CD14-positive monocyte (primary cell): Measurements from ENCODE around the gene CACNA1C. TPM values are rescaled to one million over a fixed set of nuclear protein-coding genes. Genes with fewer than 3 reads are reported as not detected.

Experiments used
- DNase-seq, 3 donors: peaks; one replicate each; pipeline ENCODE4 v3.0.0-alpha.2; 2011 to 2022
- H2AFZ ChIP-seq: 2 replicates; pipeline ENCODE4 v1.6.0; 2012; ENCODE audit warnings: mild to moderate bottlenecking, low read depth, low read length, inconsistent platforms; ENCODE audit not compliant: insufficient read depth, poor library complexity, severe bottlenecking
- H3K27ac ChIP-seq, 2 donors: 1 replicate in 1 of 2; 2 replicates in 1 of 2; pipeline ENCODE4 v1.5.1; 2012 to 2013; ENCODE audit warnings: low read length in 2 of 2, control low read depth in 1 of 2, inconsistent platforms in 1 of 2, low read depth in 1 of 2, mild to moderate bottlenecking in 1 of 2
- H3K27me3 ChIP-seq, 2 donors: one replicate each; pipeline versions ENCODE4 v1.6.0 to v1.6.1; 2011 to 2013; ENCODE audit warnings: low read length in 2 of 2; ENCODE audit not compliant: control insufficient read depth in 2 of 2, insufficient read depth in 2 of 2
- H3K36me3 ChIP-seq, 2 donors: replicated peaks in 1 of 2; 1 replicate in 1 of 2; 2 replicates in 1 of 2; pipeline versions ENCODE4 v1.5.1 to v1.6.1; 2012 to 2013; ENCODE audit warnings: low read length in 2 of 2, control low read depth in 1 of 2, inconsistent platforms in 1 of 2, mild to moderate bottlenecking in 1 of 2; ENCODE audit not compliant: insufficient read depth in 2 of 2, control insufficient read depth in 1 of 2
- H3K4me1 ChIP-seq, 2 donors: 1 replicate in 1 of 2; 2 replicates in 1 of 2; pipeline versions ENCODE4 v1.5.1 to v1.6.1; 2012 to 2013; ENCODE audit warnings: low read length in 2 of 2, control low read depth in 1 of 2, inconsistent platforms in 1 of 2, mild to moderate bottlenecking in 1 of 2, moderate library complexity in 1 of 2; ENCODE audit not compliant: insufficient read depth in 2 of 2, control insufficient read depth in 1 of 2
- H3K4me2 ChIP-seq: replicated peaks from 2 replicates; pipeline ENCODE3; 2012; ENCODE audit warnings: low read length, moderate library complexity, mild to moderate bottlenecking; ENCODE audit not compliant: poor library complexity, severe bottlenecking; ENCODE audit errors: extremely low read depth
- H3K4me3 ChIP-seq, 3 experiments: fragments of 200-600 bp in 1 of 3; sonication (generic) in 1 of 3; replicated peaks in 1 of 3; 1 replicate in 2 of 3; 2 replicates in 1 of 3; pipeline ENCODE4 v1.5.1; 2011 to 2013; ENCODE audit warnings: low read length in 3 of 3, mild to moderate bottlenecking in 3 of 3, control low read depth in 2 of 3, low read depth in 2 of 3, inconsistent platforms in 1 of 3, moderate library complexity in 1 of 3
- H3K79me2 ChIP-seq: 2 replicates; pipeline ENCODE4 v1.6.0; 2012; ENCODE audit warnings: mild to moderate bottlenecking, control low read depth, inconsistent platforms, low read length, moderate library complexity; ENCODE audit not compliant: insufficient read depth
- H3K9ac ChIP-seq: 2 replicates; pipeline ENCODE4 v1.6.0; 2017; ENCODE audit warnings: low read length, mild to moderate bottlenecking; ENCODE audit not compliant: insufficient read depth, poor library complexity, severe bottlenecking
- H3K9me3 ChIP-seq, 2 donors: replicated peaks in 1 of 2; 1 replicate in 1 of 2; 2 replicates in 1 of 2; pipeline versions ENCODE4 v1.5.1 to v1.6.1; 2012 to 2013; ENCODE audit warnings: low read length in 2 of 2, control low read depth in 1 of 2; ENCODE audit not compliant: control insufficient read depth in 1 of 2, insufficient read depth in 1 of 2
- H4K20me1 ChIP-seq: 2 replicates; pipeline ENCODE4 v1.6.0; 2012; ENCODE audit warnings: mild to moderate bottlenecking, low read length, control low read depth, moderate library complexity; ENCODE audit not compliant: insufficient read depth
- H3K27ac Mint-ChIP-seq, 7 donors: one replicate each; pipeline ENCODE4 v1.8.0; 2020; ENCODE audit warnings: mild to moderate bottlenecking in 7 of 7, mixed read lengths in 7 of 7, moderate library complexity in 6 of 7, inconsistent platforms in 2 of 7
- H3K27me3 Mint-ChIP-seq, 3 donors: one replicate each; pipeline ENCODE4 v1.8.0; 2021 to 2022; ENCODE audit warnings: low read depth in 3 of 3, mild to moderate bottlenecking in 3 of 3, mixed read lengths in 3 of 3, moderate library complexity in 3 of 3, inconsistent platforms in 1 of 3
- H3K36me3 Mint-ChIP-seq, 2 donors: one replicate each; pipeline ENCODE4 v1.8.0; 2020; ENCODE audit warnings: mixed read lengths in 2 of 2, inconsistent platforms in 1 of 2, mild to moderate bottlenecking in 1 of 2
- H3K4me1 Mint-ChIP-seq: one replicate; pipeline ENCODE4 v1.8.0; 2020; ENCODE audit warnings: mild to moderate bottlenecking, mixed read lengths
- H3K4me3 Mint-ChIP-seq, 2 donors: one replicate each; pipeline ENCODE4 v1.8.0; 2020; ENCODE audit warnings: mild to moderate bottlenecking in 2 of 2, mixed read lengths in 2 of 2, moderate library complexity in 1 of 2
- H3K9me3 Mint-ChIP-seq, 7 donors: one replicate each; pipeline ENCODE4 v1.8.0; 2020 to 2022; ENCODE audit warnings: mixed read lengths in 7 of 7, mild to moderate bottlenecking in 6 of 7, moderate library complexity in 6 of 7, inconsistent platforms in 2 of 7
- WGBS: methylation state at CpG from one replicate; pipeline ENCODE4 v1.1.5; 2013; ENCODE audit warnings: missing lambda C conversion rate; ENCODE audit not compliant: insufficient coverage; 5-methylcytosine and 5-hydroxymethylcytosine counted together
- intact Hi-C, 2 donors: fragments of 100-400 bp; cut with micrococcal nuclease; formaldehyde crosslinking; loops; one replicate each; pipeline versions ENCODE4 v1.15.0 to v1.15.1; 2023
- polyA plus RNA-seq, 3 donors: library from polyadenylated mRNA; depleted of rRNA in 1 of 3; unstranded in 2 of 3; stranded (reverse) in 1 of 3; fragments of 300-500 nt in 2 of 3; fragments of >200 nt in 1 of 3; fragmentation: Illumina TruSeq in 2 of 3; gene quantifications; 1 replicate in 2 of 3; 2 replicates in 1 of 3; pipeline ENCODE4 v1.2.3, GENCODE V29; 2012 to 2021
- TF ChIP-seq, protein P1 (sequence below): fragments of 200-600 bp; IDR thresholded peaks from one replicate; pipeline ENCODE4 v1.8.0; 2022; ENCODE audit warnings: antibody characterized with exemption, mild to moderate bottlenecking

CACNA1C gene
- polyA plus RNA-seq, 3 donors = not detected

DNA sequence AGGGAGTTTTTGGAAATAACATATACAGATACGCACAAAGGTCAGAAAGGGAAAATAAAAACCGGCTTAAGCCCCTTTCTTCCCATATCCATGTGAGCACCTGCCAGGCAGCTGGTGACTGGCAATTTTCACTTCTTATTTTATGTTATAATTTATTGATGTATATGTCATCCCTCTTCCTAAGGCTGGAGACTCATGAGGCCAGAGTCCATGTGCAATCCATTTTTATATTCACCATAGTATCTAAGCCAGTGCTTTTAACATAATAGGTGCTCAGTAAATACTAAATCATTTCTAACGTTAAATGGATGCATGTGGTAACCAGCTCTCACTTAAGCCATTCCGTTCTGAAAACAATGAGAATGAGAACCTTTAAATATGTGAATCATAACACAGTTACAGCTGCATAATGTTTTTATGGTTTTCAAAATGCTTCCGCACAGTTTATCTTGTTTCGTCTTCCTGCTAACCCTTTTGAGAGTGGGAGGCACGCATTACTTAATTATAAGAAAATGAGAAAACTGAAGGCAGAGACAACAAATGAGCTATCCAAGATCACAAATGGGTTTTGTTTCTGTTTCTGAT lies 178.3 kb downstream of the CACNA1C start:
- no peaks in the 10 kb centered on the region for H3K36me3 Mint-ChIP-seq
- no peak for DNase-seq
- no peaks in the 10 kb centered on the region for H3K79me2 ChIP-seq
- peaks cover 7% of the 10 kb centered on the region in 2 donors for H3K4me1 ChIP-seq
- H3K27me3 ChIP-seq = no peaks in the 10 kb centered on the region
- no peak overlapping the region for H3K27ac ChIP-seq
- intact Hi-C loops = no loop called here
- TF ChIP-seq, protein P1, sequence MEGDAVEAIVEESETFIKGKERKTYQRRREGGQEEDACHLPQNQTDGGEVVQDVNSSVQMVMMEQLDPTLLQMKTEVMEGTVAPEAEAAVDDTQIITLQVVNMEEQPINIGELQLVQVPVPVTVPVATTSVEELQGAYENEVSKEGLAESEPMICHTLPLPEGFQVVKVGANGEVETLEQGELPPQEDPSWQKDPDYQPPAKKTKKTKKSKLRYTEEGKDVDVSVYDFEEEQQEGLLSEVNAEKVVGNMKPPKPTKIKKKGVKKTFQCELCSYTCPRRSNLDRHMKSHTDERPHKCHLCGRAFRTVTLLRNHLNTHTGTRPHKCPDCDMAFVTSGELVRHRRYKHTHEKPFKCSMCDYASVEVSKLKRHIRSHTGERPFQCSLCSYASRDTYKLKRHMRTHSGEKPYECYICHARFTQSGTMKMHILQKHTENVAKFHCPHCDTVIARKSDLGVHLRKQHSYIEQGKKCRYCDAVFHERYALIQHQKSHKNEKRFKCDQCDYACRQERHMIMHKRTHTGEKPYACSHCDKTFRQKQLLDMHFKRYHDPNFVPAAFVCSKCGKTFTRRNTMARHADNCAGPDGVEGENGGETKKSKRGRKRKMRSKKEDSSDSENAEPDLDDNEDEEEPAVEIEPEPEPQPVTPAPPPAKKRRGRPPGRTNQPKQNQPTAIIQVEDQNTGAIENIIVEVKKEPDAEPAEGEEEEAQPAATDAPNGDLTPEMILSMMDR = no peak
- peaks cover 0 to 6% (median 0%) of the 10 kb centered on the region in 7 donors for H3K9me3 Mint-ChIP-seq
- H3K4me3 Mint-ChIP-seq = no peak overlapping the region
- no peak overlapping the region for H2AFZ ChIP-seq
- H4K20me1 ChIP-seq = no peaks in the 10 kb centered on the region
- H3K4me3 ChIP-seq = no peak overlapping the region
- 96% methylated on average over 3 of the region's 7 CpGs for WGBS
- peaks cover 20% of the 10 kb centered on the region for H3K4me1 Mint-ChIP-seq
- H3K36me3 ChIP-seq = no peaks in the 10 kb centered on the region
- no peak overlapping the region for H3K27ac Mint-ChIP-seq
- no peak overlapping the region for H3K9ac ChIP-seq
- no peaks in the 10 kb centered on the region for H3K9me3 ChIP-seq
- peaks cover 1 to 5% (median 3%) of the 10 kb centered on the region in 3 donors for H3K27me3 Mint-ChIP-seq
- no peak overlapping the region for H3K4me2 ChIP-seq

DNA sequence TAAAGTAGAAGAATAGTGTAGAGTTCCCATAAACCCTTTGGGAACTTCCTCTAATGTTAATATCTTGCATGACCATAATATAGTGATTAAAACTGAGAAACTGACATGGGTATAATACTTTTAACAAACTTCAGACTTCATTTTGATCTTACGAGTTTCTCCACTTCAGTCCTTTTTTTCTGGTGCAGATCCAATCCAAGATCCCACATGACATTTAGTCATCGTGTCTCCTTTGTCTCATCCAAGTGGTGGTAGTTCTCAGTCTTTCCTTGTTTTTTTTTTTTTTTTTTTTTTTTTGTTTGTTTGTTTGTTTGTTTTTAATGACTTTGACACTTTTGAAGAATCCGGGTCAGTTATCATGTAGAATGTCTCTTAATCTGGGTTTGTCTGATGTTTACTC lies 179.2 kb downstream of the CACNA1C start:
- TF ChIP-seq, protein P1 = no peak
- Histone ChIP-seq H3K79me2 (no peaks in the 10 kb centered on the region), H3K4me2 (no peak overlapping the region), H3K4me3 (no peak overlapping the region), H2AFZ (no peak overlapping the region), H3K36me3 (no peaks in the 10 kb centered on the region), H3K9me3 (no peaks in the 10 kb centered on the region), H3K9ac (no peak overlapping the region), H3K4me1 (peaks cover 7% of the 10 kb centered on the region in 2 donors), H4K20me1 (no peaks in the 10 kb centered on the region), H3K27me3 (no peaks in the 10 kb centered on the region), H3K27ac (no peak overlapping the region)
- intact Hi-C loops = no loop called here
- H3K9me3 Mint-ChIP-seq = peaks cover 0 to 6% (median 0%) of the 10 kb centered on the region in 7 donors
- H3K27ac Mint-ChIP-seq = no peak overlapping the region
- H3K4me1 Mint-ChIP-seq = peaks cover 20% of the 10 kb centered on the region
- peaks cover 1 to 4% (median 1%) of the 10 kb centered on the region in 3 donors for H3K27me3 Mint-ChIP-seq
- no peak for DNase-seq
- no peak overlapping the region for H3K4me3 Mint-ChIP-seq
- H3K36me3 Mint-ChIP-seq = no peaks in the 10 kb centered on the region
- WGBS = no CpG with 5 or more reads among the region's 3 CpGs
